A549 treated with dexamethasone at 1 μM for 4 hours (cell line): ENCODE results near the gene CEACAM19. TPM values are rescaled to one million over a fixed set of nuclear protein-coding genes. Genes with fewer than 3 reads are reported as not detected.

ENCODE experiments used
- total RNA-seq: library from RNA; stranded (reverse); fragments of 200-300 nt; extraction: Qiagen RNA extraction; gene quantifications from 5 replicates; pipeline ENCODE4 v1.2.3, GENCODE V29; 2022

Gene CEACAM19
- total RNA-seq: 6.3 to 12.6 TPM (median 10.0 TPM) in 5 replicates

DNA sequence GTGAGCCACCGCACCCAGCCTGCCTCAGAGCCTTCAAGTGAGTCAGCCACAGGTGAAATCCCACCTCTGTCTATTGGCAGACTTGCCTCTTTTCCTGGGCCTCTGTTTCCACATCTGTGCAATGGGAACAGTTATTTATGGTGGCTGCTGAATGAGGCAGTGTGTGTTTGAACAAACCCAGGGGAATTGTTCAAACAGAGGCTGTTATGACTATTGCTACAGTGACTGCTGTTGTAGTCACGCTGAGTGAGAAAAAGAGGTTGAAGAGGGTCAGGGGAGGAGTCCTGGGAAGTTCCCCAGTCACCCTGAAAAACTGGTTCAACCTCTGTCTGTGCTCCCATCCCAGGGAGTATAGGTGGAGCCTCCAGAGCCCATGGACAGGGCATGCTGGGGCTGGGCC, at the start of gene CEACAM19:
Gene CEACAM19, plus strand, starts transcription at position 83 of the 400 bp plus-strand sequence. CDS start 450 bp downstream, outside the sequence.

DNA sequence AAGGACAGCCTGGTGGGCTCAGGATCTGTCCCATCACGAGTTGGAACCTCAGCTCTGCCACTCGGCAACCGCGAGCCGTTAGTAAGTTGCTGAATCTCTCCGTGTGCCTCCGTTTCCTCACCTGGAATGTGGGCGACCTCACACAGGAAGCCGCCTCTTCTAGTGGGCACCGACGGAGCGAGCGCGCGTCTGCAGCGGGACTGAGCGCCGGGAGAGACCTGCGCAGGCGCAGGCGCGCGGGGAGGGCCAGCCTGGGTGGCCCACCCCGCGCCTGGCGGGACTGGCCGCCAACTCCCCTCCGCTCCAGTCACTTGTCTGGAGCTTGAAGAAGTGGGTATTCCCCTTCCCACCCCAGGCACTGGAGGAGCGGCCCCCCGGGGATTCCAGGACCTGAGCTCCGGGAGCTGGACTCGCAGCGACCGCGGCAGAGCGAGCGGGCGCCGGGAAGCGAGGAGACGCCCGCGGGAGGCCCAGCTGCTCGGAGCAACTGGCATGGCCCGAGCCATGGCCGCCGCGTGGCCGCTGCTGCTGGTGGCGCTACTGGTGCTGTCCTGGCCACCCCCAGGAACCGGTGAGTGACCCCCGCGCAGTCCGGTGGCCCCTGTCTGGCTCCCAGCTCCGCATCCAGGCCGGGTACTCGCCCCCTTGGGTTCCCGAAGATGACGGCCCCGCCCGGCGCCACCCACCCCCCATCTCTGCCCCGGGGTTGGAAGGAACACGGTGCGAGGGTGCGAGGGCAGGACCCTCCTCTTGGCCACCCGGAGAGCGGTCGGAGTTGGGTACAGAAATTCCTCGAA, 27.5 kb upstream of the CEACAM19 start, which contains the start of gene PVR:
Gene PVR, plus strand, starts transcription at position 306 of the 797 bp plus-strand sequence. Its CDS starts 187 bp downstream, at position 493.

DNA sequence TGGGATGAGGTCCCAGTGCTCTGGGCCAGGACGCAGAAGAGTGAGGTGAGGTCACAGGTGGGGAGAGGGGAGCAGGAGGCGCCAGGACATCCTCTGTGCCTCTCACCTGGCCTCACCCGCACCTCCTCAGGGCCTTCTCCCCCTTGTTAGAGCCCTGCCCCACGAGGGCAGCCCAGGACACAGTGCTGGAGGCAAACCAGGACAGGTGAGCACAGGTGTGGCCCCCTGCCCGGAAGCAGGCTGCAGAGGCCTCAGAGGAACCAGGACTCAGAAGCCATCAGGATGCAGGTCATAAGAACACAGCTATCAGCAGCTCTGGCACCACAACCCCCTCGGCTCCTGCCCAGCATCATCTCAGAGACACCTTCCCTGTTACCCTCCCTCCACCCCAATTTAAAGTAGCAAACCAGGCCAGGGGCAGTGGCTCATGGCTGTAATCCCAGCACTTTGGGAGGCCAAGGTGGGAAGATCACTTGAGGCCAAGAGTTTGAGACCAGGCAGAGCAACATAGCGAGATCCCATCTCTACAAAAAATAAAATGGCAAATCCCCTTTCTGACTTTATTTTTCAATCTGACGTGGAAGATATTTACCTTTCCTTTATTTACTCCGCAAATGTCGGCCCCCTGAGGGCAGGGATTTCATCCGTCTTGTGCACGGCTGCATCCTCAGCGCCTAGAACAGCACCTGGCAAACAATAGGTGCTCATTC, 27.4 kb downstream of the CEACAM19 start, which contains the start of gene CEACAM16:
Gene CEACAM16, plus strand, starts transcription at position 660 of the 710 bp plus-strand sequence. CDS start 2,306 bp downstream, outside the sequence.

Other genes starting within 250 kb of the CEACAM19 start
- gene ZNF229, start 223.0 kb upstream of the CEACAM19 start, total RNA-seq: 2.2 to 3.4 TPM (median 3.0 TPM) in 5 replicates
- 7.5 to 8.7 TPM (median 8.3 TPM) in 5 replicates for gene ZNF180, start 171.0 kb upstream of the CEACAM19 start, total RNA-seq
- 0.05 to 0.06 TPM (median 0.05 TPM) in 4 of 5 replicates, not detected in the other for gene CEACAM20, start 141.8 kb upstream of the CEACAM19 start, total RNA-seq
- 0.19 to 0.74 TPM (median 0.43 TPM) in 5 replicates for gene IGSF23, start 57.9 kb upstream of the CEACAM19 start, total RNA-seq
- 102 to 134 TPM (median 128 TPM) in 5 replicates for gene PVR, start 27.6 kb upstream of the CEACAM19 start, total RNA-seq
- gene CEACAM16, start 27.7 kb downstream of the CEACAM19 start, total RNA-seq: 0.05 to 0.14 TPM (median 0.08 TPM) in 4 of 5 replicates, not detected in the other
- gene BCL3, start 77.2 kb downstream of the CEACAM19 start, total RNA-seq: 25.7 to 66.4 TPM (median 59.5 TPM) in 5 replicates
- gene CBLC, start 106.4 kb downstream of the CEACAM19 start, total RNA-seq: 0.06 TPM in 1 of 5 replicates, not detected in the others
- 56.0 to 89.4 TPM (median 81.7 TPM) in 5 replicates for gene BCAM, start 137.6 kb downstream of the CEACAM19 start, total RNA-seq
- 68.1 to 82.4 TPM (median 79.9 TPM) in 5 replicates for gene NECTIN2, start 174.8 kb downstream of the CEACAM19 start, total RNA-seq
- gene TOMM40, start 219.8 kb downstream of the CEACAM19 start, total RNA-seq: 188 to 264 TPM (median 240 TPM) in 5 replicates
- 10.3 to 17.3 TPM (median 12.0 TPM) in 5 replicates for gene APOE, start 234.3 kb downstream of the CEACAM19 start, total RNA-seq
- gene APOC1, start 243.1 kb downstream of the CEACAM19 start, total RNA-seq: 91.2 to 130 TPM (median 94.0 TPM) in 5 replicates